SU-DHL-6 (cell line): ENCODE results near the gene GMPPA.

Experiments used
- H2AFZ ChIP-seq: fragments of 200-600 bp; sonication (generic); 2 replicates; pipeline ENCODE4 v1.6.1; 2014; ENCODE audit warnings: low read depth, mild to moderate bottlenecking, moderate library complexity, mixed read lengths, antibody characterized with exemption, low read length; ENCODE audit not compliant: severe bottlenecking
- H3F3A ChIP-seq: fragments of 200-600 bp; shearing (Covaris generic); 2 replicates; pipeline ENCODE4 v1.6.0; 2016; ENCODE audit warnings: antibody characterized with exemption, mild to moderate bottlenecking; ENCODE audit not compliant: insufficient read depth
- H3K27ac ChIP-seq: fragments of 200-600 bp; sonication (generic); 2 replicates; pipeline ENCODE4 v1.5.1; 2016; ENCODE audit warnings: low read depth, mild to moderate bottlenecking, low read length, moderate library complexity, mixed read lengths
- H3K27me3 ChIP-seq: fragments of 200-600 bp; sonication (generic), shearing (Covaris generic); 2 replicates; pipeline ENCODE4 v1.6.0; 2014; ENCODE audit warnings: mild to moderate bottlenecking, low read length
- H3K36me3 ChIP-seq: fragments of 200-600 bp; sonication (generic); 2 replicates; pipeline ENCODE4 v1.6.1; 2014; ENCODE audit warnings: mild to moderate bottlenecking, low read length, mixed read lengths
- H3K4me2 ChIP-seq: fragments of 300-600, 200-600 bp; shearing (Covaris generic), sonication (generic); 2 replicates; pipeline ENCODE4 v1.6.0; 2014; ENCODE audit warnings: low read length, low read depth, mild to moderate bottlenecking; ENCODE audit not compliant: poor library complexity, severe bottlenecking
- H3K4me3 ChIP-seq: fragments of 200-600 bp; sonication (generic); 2 replicates; pipeline ENCODE4 v1.5.1; 2014; ENCODE audit warnings: antibody characterized with exemption, low read length, mild to moderate bottlenecking, mixed read lengths; ENCODE audit not compliant: insufficient read depth, poor library complexity, severe bottlenecking
- H3K79me2 ChIP-seq: fragments of 200-600 bp; sonication (generic); 2 replicates; pipeline ENCODE4 v1.6.1; 2014; ENCODE audit warnings: mild to moderate bottlenecking, low read length, moderate library complexity; ENCODE audit not compliant: insufficient read depth
- H3K9ac ChIP-seq: fragments of 200-600 bp; sonication (generic); 2 replicates; pipeline ENCODE4 v1.7.0; 2014; ENCODE audit warnings: mild to moderate bottlenecking, low read length
- H3K9me2 ChIP-seq: fragments of 200-600 bp; sonication (generic); replicated peaks from 2 replicates; pipeline ENCODE4 v1.6.1; 2014; ENCODE audit warnings: low read length; ENCODE audit not compliant: insufficient read depth
- H3K9me3 ChIP-seq: fragments of 200-600 bp; sonication (generic); 2 replicates; pipeline ENCODE4 v1.6.1; 2014; ENCODE audit warnings: low read length, mixed read lengths; ENCODE audit not compliant: insufficient read depth
- H4K20me1 ChIP-seq: fragments of 200-600 bp; sonication (generic); 2 replicates; pipeline ENCODE4 v1.6.1; 2014; ENCODE audit warnings: low read depth, mild to moderate bottlenecking, antibody characterized with exemption, low read length, moderate library complexity, mixed read lengths
- EZH2phosphoT487 ChIP-seq: fragments of 200-600 bp; sonication (generic), shearing (Covaris generic); conservative IDR thresholded peaks from 2 replicates; pipeline ENCODE4 v1.6.1; 2018; ENCODE audit warnings: mild to moderate bottlenecking, antibody characterized with exemption, low read length, moderate library complexity, mixed read lengths
- TF ChIP-seq, protein P1 (sequence below): fragments of 200-600 bp; sonication (generic); IDR thresholded peaks from one replicate; pipeline ENCODE4 v1.5.1; 2017; ENCODE audit warnings: antibody characterized with exemption, mild to moderate bottlenecking, low read length, moderate library complexity; ENCODE audit not compliant: insufficient read depth, poor library complexity, severe bottlenecking

The GMPPA gene

GRCh38 chr2:219498280-219499057 is at the start of gene GMPPA:
Gene GMPPA (plus strand): TSS chr2:219498891. CDS start chr2:219499976, 1,085 bp downstream.
- Histone ChIP-seq H3K9me3 (no peaks in the 10 kb centered on the region), H3K79me2 (peaks cover 11% of the 10 kb centered on the region; the same call in 1 of the 2 replicates), H2AFZ (peak within 1 kb of the TSS; percentile 88), H3K36me3 (no peaks in the 10 kb centered on the region), H3F3A (no peaks in the 10 kb centered on the region), H3K27me3 (no peaks in the 10 kb centered on the region), H3K9ac (peak within 1 kb of the TSS; percentile 88), H3K27ac (no peak within 1 kb of the TSS), H4K20me1 (no peaks in the 10 kb centered on the region), H3K4me2 (peak within 1 kb of the TSS; percentile 86), H3K4me3 (peak within 1 kb of the TSS; percentile 78), H3K9me2 (no peaks in the 10 kb centered on the region)
- TF ChIP-seq EZH2phosphoT487 = no peak
- TF ChIP-seq, protein P1, sequence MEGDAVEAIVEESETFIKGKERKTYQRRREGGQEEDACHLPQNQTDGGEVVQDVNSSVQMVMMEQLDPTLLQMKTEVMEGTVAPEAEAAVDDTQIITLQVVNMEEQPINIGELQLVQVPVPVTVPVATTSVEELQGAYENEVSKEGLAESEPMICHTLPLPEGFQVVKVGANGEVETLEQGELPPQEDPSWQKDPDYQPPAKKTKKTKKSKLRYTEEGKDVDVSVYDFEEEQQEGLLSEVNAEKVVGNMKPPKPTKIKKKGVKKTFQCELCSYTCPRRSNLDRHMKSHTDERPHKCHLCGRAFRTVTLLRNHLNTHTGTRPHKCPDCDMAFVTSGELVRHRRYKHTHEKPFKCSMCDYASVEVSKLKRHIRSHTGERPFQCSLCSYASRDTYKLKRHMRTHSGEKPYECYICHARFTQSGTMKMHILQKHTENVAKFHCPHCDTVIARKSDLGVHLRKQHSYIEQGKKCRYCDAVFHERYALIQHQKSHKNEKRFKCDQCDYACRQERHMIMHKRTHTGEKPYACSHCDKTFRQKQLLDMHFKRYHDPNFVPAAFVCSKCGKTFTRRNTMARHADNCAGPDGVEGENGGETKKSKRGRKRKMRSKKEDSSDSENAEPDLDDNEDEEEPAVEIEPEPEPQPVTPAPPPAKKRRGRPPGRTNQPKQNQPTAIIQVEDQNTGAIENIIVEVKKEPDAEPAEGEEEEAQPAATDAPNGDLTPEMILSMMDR = no peak

- H3K27me3 ChIP-seq = no peaks in the 10 kb centered on the region
- H3K9ac ChIP-seq = no peak overlapping the region
- H2AFZ ChIP-seq = no peak overlapping the region
- TF ChIP-seq, protein P1 = no peak
- TF ChIP-seq EZH2phosphoT487 = no peak
- H3K4me3 ChIP-seq = no peak overlapping the region
- no peak overlapping the region for H3K27ac ChIP-seq
- no peaks in the 10 kb centered on the region for H3K36me3 ChIP-seq
- no peaks in the 10 kb centered on the region for H3K9me3 ChIP-seq
- H3K9me2 ChIP-seq = no peaks in the 10 kb centered on the region
- H3K79me2 ChIP-seq = no peaks in the 10 kb centered on the region
- no peaks in the 10 kb centered on the region for H3F3A ChIP-seq
- no peak overlapping the region for H3K4me2 ChIP-seq
- H4K20me1 ChIP-seq = no peaks in the 10 kb centered on the region
Measured at GRCh38 chr2:219449609-219450008, 49.1 kb upstream of the GMPPA start.

- no peaks in the 10 kb centered on the region for H3K36me3 ChIP-seq
- no peak overlapping the region for H3K4me3 ChIP-seq
- no peaks in the 10 kb centered on the region for H3K27me3 ChIP-seq
- H3K4me2 ChIP-seq = no peak overlapping the region
- no peak overlapping the region for H3K27ac ChIP-seq
- H3K9me2 ChIP-seq = no peaks in the 10 kb centered on the region
- H2AFZ ChIP-seq = no peak overlapping the region
- H3F3A ChIP-seq = no peaks in the 10 kb centered on the region
- no peaks in the 10 kb centered on the region for H4K20me1 ChIP-seq
- H3K9ac ChIP-seq = no peak overlapping the region
- TF ChIP-seq, protein P1 = no peak
- no peak for TF ChIP-seq EZH2phosphoT487
- no peaks in the 10 kb centered on the region for H3K79me2 ChIP-seq
- H3K9me3 ChIP-seq = no peaks in the 10 kb centered on the region
Measured at GRCh38 chr2:219451661-219452360, 46.9 kb upstream of the GMPPA start.
